ENCODE results near the gene GRM1.

GRCh38 chr6:146281651-146282362 is 252.9 kb downstream of the GRM1 start:
- TF ChIP-seq CTCF (IDR thresholded peaks at IDR 0.05), result no peak
- TF ChIP-seq POLR2AphosphoS5 (IDR thresholded peaks at IDR 0.05), result no peak
